Omental fat pad (tissue), 4 donors: Measurements from ENCODE around the gene MPZL1. TPM values are rescaled to one million over a fixed set of nuclear protein-coding genes. Genes with fewer than 3 reads are reported as not detected.

Experiments used
- ATAC-seq: fragments of 150-250 bp; one replicate; pipeline ENCODE4 v1.9.1; 2016; ENCODE audit warnings: mild to moderate bottlenecking, moderate library complexity; ENCODE audit not compliant: low FRiP score
- DNase-seq: peaks from one replicate; pipeline ENCODE4 v3.0.0-alpha.2; 2019; ENCODE audit warnings: low spot score
- CTCF ChIP-seq, 3 donors: fragments of 450-650 bp; IDR thresholded peaks; one replicate each; pipeline ENCODE4 v1.5.1; 2016 to 2017; ENCODE audit warnings: antibody characterized with exemption in 3 of 3, mild to moderate bottlenecking in 3 of 3, moderate library complexity in 2 of 3
- total RNA-seq, 4 donors: library from RNA; depleted of rRNA; stranded (reverse); fragments of >200 nt; gene quantifications; one replicate each; pipeline ENCODE4 v1.1.0, GENCODE V29; 2016

MPZL1 gene
- total RNA-seq, 4 donors from 2014 or later: 102 to 116 (median 108) TPM

- TF ChIP-seq CTCF (IDR thresholded peaks at IDR 0.05): no peak
- ATAC-seq: peak; percentile 84
- DNase-seq: peak; percentile 64
These were observed 69.8 kb downstream of the MPZL1 start for GRCh38 chr1:167791281-167792187.

DNA sequence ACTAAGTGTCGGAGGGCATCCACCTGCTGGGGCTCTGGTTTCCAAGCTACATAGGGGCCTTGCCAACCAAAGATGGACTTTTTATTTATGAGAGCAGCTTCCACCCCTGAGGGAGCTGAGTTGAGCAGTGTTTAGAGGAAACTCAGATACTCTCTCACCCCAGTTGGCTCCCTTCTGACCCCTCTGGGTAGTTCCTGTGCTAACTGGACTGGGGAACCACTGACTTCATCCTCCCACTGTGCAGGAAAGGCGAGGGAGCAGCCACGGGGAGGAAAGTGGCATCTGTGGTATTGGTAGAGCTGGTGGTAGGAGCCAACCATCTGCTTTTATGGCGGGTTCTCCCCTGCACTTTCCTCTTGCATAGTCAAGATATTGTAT, 70.4 kb downstream of the MPZL1 start:
- DNase-seq: no peak
- ATAC-seq: peak; percentile 19
- no peak for TF ChIP-seq CTCF (IDR thresholded peaks at IDR 0.05)

DNA sequence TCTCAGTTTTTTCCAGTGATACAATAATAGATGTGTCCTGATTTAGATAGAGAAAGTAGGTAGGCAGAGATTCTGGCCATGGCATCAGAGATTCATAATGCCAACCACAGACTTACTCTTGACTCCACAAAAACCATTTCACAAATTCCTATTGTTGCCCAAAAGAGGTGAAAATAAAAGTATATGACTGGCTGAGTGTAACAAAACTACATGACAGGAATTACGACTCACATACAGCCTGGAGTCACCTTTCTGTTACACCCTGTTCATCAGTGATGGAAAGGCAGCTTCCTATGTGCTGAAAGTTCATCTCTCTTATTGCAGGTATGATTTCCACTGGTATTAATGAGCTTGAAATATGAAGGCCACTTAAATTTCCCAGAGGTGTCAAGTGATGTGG, 72.3 kb downstream of the MPZL1 start:
- no peak for TF ChIP-seq CTCF (IDR thresholded peaks at IDR 0.05)
- ATAC-seq (no peak), DNase-seq (no peak)

GRCh38 chr1:167795810-167796740, 74.3 kb downstream of the MPZL1 start:
- no peak for TF ChIP-seq CTCF (IDR thresholded peaks at IDR 0.05)
- DNase-seq (no peak), ATAC-seq (no peak)

GRCh38 chr1:167797015-167797414, 75.2 kb downstream of the MPZL1 start:
- peak; percentile 49 for DNase-seq
- peak; percentile 98 for ATAC-seq

GRCh38 chr1:167798952-167799351, 77.2 kb downstream of the MPZL1 start:
- DNase-seq: no peak
- no peak for TF ChIP-seq CTCF (IDR thresholded peaks at IDR 0.05)
- ATAC-seq: no peak

More at GRCh38 chr1:167797015-167797414, 75.2 kb downstream of the MPZL1 start:
- no peak for TF ChIP-seq CTCF (IDR thresholded peaks at IDR 0.05)
